C4-2B (cell line): Measurements from ENCODE around the gene SOX2.

Experiments used
- H3K27ac ChIP-seq: fragments of 450-650 bp; 2 replicates; pipeline ENCODE4 v1.5.1; 2017
- ZFX ChIP-seq: fragments of 450-650 bp; IDR thresholded peaks from 2 replicates; pipeline ENCODE4 v1.6.1; 2017
- TF ChIP-seq, protein P1 (sequence below): fragments of 450-650 bp; conservative IDR thresholded peaks from 2 replicates; pipeline ENCODE4 v1.5.1; 2017; ENCODE audit warnings: mild to moderate bottlenecking

The SOX2 gene

DNA sequence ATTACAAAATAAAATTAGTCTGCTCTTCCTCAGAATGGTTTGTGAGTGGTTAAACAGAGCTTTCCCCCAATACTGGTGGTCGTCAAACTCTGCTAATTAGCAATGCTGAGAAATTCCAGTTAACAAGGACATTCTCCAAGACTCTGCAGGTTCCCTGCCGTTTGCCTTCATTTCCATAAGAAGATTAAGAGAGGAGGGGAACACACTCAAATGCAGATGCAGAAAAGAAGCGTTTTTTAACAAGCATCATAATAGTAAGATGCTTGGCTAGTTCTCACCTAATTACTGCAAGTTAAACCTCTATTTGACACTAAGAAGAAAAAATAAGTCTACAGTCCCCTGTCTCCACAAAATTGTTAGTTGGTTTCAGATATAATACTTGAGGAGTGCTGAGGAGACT, 3.7 kb upstream of the SOX2 start:
- TF ChIP-seq, protein P1, sequence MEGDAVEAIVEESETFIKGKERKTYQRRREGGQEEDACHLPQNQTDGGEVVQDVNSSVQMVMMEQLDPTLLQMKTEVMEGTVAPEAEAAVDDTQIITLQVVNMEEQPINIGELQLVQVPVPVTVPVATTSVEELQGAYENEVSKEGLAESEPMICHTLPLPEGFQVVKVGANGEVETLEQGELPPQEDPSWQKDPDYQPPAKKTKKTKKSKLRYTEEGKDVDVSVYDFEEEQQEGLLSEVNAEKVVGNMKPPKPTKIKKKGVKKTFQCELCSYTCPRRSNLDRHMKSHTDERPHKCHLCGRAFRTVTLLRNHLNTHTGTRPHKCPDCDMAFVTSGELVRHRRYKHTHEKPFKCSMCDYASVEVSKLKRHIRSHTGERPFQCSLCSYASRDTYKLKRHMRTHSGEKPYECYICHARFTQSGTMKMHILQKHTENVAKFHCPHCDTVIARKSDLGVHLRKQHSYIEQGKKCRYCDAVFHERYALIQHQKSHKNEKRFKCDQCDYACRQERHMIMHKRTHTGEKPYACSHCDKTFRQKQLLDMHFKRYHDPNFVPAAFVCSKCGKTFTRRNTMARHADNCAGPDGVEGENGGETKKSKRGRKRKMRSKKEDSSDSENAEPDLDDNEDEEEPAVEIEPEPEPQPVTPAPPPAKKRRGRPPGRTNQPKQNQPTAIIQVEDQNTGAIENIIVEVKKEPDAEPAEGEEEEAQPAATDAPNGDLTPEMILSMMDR: no peak
- no peak for TF ChIP-seq ZFX
- H3K27ac ChIP-seq: no peak overlapping the region

DNA sequence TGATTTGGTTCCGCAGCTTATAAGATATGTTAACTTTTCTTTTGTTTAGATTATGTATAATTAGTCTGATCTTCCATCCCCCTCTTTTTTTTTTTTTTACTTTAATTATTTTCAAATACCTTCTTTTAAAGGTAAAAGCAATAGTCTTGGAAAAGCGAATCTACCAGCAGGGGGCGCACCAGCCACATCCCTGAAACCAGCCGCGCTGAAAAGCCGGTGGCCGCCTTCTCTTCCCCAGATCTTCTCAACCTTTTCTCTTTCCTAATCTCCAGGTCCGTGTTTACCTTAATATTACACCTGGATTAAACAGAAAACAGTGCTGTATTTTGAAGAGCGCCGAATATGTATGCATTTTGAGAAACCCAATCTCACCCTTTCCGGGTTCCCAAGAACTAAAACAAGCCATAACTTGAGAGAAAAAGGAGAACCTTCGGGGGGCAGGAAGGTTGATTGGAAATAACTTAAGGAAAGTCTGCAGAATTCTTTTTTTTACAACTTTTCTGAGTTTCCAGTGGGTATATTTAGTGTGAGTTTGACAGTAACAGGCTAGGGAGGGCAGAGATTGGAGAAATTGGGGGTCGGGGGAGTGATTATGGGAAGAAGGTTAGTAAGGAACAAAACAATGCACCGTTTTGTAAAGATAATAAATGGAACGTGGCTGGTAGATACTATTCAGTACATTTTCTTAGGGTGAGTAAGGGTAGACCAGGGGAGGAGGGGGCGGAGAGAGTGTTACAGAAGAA, 2.0 kb upstream of the SOX2 start:
- H3K27ac ChIP-seq: no peak overlapping the region
- TF ChIP-seq ZFX: no peak
- TF ChIP-seq, protein P1: peak; percentile 97

DNA sequence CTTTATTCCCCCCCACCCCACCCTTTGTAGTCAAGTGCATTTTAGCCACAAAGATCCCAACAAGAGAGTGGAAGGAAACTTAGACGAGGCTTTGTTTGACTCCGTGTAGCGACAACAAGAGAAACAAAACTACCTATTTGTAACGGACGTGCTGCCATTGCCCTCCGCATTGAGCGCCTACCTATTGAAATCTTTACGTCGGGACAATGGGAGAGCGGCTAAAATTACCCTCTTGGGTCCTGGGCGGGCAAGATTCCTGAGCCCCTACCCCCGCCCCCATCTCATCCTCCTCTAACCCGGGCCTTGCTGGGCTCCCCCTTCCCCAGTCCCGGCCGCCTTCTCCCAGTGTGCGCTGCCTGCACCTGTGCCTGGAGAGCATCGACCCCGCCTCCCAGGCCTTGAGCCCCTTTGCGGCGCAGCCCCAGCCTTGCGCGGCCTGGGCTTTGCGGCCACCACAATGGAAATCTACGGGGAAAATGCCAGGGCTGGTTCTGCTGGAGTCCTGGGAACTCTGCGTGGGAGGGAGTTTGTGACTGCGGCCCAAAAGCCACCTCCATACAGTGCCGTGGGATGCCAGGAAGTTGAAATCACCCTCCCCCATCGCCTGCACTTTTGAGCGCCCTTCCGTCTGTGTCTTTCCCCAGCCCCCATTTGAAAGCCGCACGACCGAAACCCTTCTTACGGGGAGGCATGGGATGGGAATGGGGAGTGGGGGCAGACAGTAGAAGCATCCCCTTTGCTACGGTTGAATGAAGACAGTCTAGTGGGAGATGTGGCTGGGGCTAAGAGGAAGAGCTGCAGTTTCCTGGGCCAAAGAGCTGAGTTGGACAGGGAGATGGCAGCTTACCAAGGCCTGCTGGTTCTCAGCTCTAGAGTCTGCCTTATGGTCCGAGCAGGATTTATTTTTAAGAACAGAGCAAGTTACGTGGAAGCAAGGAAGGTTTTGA, 1.1 kb upstream of the SOX2 start:
- no peak overlapping the region for H3K27ac ChIP-seq
- TF ChIP-seq, protein P1: no peak
- TF ChIP-seq ZFX: no peak

DNA sequence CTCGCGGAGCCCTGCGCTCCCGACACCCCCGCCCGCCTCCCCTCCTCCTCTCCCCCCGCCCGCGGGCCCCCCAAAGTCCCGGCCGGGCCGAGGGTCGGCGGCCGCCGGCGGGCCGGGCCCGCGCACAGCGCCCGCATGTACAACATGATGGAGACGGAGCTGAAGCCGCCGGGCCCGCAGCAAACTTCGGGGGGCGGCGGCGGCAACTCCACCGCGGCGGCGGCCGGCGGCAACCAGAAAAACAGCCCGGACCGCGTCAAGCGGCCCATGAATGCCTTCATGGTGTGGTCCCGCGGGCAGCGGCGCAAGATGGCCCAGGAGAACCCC, 464 bp downstream of the SOX2 start:
- TF ChIP-seq, protein P1: no peak
- no peak for TF ChIP-seq ZFX
- H3K27ac ChIP-seq: no peak overlapping the region

DNA sequence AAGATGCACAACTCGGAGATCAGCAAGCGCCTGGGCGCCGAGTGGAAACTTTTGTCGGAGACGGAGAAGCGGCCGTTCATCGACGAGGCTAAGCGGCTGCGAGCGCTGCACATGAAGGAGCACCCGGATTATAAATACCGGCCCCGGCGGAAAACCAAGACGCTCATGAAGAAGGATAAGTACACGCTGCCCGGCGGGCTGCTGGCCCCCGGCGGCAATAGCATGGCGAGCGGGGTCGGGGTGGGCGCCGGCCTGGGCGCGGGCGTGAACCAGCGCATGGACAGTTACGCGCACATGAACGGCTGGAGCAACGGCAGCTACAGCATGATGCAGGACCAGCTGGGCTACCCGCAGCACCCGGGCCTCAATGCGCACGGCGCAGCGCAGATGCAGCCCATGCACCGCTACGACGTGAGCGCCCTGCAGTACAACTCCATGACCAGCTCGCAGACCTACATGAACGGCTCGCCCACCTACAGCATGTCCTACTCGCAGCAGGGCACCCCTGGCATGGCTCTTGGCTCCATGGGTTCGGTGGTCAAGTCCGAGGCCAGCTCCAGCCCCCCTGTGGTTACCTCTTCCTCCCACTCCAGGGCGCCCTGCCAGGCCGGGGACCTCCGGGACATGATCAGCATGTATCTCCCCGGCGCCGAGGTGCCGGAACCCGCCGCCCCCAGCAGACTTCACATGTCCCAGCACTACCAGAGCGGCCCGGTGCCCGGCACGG, 991 bp downstream of the SOX2 start:
- no peak overlapping the region for H3K27ac ChIP-seq

DNA sequence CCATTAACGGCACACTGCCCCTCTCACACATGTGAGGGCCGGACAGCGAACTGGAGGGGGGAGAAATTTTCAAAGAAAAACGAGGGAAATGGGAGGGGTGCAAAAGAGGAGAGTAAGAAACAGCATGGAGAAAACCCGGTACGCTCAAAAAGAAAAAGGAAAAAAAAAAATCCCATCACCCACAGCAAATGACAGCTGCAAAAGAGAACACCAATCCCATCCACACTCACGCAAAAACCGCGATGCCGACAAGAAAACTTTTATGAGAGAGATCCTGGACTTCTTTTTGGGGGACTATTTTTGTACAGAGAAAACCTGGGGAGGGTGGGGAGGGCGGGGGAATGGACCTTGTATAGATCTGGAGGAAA, 1.5 kb downstream of the SOX2 start:
- no peak overlapping the region for H3K27ac ChIP-seq
- TF ChIP-seq, protein P1: no peak
- TF ChIP-seq ZFX: no peak

More for the DNA sequence above, 991 bp downstream of the SOX2 start:
- TF ChIP-seq, protein P1: no peak
- no peak for TF ChIP-seq ZFX
